A172 (cell line): Measurements from ENCODE around the gene CDH22. TPM values are rescaled to one million over a fixed set of nuclear protein-coding genes. Genes with fewer than 3 reads are reported as not detected.

Experiments
- DNase-seq: peaks from one replicate; pipeline ENCODE4 v3.0.0-alpha.2; 2015; ENCODE audit warnings: low spot score
- total RNA-seq: library from RNA; depleted of rRNA; stranded (reverse); fragments of >200 nt; shearing (Covaris generic); gene quantifications from 2 replicates; pipeline ENCODE4 v1.2.3, GENCODE V29; 2014

Gene CDH22
- total RNA-seq, 1 experiment from 2014 or later: not detected

DNA sequence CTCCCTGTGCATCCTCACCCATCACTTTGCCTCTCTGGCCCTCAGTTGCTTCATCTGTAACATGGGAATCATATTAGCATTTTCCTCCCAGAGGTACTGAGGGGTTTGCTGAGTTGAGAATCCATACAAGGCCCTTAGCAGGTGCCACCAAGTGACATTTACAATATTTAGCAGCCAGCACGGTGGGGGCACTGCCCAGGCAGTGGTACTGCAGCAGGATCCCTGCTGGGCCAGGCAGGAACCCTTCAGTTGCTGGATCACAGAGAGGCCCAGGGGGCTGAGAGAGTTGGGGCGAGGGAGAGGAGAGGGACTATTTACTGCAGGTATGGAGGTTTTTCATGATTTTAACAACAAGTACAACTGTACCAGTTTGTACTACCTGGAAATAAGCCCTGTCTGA, 65.9 kb downstream of the CDH22 start:
- no peak for DNase-seq

DNA sequence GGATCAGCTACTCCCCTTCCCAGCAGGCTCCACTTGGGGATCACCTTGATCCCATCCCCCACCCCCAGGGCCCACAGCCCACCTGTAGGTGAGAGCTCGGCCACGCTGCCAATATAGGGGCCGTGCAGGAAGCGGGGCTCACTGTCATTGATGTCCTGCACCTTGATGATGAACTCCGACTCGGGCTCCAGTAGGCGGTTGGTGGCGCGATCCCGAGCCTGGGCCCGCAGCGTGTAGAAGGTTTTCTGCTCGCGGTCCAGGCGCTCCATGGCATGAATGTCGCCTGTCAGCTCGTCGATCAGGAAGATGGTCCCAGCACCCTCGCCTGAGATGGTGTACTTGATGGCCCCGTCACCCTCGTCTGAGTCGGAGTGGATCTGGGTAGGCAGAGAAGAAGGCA, 67.4 kb downstream of the CDH22 start:
- DNase-seq: no peak

DNA sequence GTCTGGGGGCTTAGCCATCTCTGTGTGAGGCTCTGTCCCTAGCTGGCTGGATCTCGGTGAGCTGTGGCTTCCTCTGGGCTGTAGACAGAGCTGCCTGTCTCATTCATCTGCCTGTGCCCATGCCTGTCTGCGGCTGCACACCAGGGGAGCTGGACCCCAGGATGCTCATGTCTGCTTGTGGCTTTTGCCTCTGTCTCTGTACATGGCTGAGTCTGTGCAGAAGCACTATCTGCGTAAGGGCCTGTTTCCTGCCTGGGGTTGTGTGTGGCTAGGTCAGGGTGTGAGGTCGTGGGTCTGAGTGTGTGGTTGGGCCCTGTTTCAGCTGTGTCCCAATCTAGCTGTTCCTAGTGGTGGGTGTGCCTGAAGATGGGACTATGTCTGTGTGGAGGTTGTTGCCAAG, 68.2 kb downstream of the CDH22 start:
- no peak for DNase-seq

DNA sequence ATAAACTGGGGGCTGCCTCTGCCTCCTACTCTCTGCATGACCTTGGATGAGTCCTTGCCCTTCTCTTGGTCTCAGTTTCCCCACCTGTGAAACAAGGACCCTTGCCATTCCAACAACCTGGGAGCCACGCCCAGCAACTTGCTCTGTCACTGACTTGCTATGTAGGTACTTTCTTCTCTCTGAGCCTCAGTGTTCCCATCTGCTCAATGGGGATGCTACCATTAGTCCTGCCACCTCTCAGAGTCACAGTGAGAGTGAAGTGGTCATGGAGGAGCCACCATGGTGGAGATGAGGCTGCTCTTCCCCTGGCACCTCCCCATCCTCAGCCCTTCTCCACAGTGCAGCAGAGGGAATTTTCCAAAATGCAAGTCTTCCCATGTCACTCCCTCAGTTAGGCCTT, 70.6 kb downstream of the CDH22 start:
- no peak for DNase-seq

DNA sequence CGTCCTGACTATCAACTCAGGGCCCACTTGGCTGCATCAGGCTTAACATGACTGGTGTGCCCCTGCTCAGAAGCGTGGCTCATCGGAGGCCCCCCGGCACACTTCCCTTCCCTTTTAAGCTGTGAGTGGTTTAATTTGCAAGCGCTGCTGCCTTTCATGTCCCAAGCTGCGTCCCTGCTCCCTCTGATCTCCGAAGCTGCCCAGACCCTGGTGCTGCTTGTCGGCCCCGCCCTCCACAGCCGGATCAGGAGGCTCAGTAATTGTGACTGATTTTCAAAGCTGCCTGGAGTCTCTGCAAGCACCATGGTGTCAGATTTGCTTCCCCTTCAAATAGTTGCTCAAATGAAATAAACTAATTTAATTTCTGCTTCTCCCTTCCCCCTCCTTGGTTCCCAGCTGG, 71.1 kb downstream of the CDH22 start:
- DNase-seq: no peak

DNA sequence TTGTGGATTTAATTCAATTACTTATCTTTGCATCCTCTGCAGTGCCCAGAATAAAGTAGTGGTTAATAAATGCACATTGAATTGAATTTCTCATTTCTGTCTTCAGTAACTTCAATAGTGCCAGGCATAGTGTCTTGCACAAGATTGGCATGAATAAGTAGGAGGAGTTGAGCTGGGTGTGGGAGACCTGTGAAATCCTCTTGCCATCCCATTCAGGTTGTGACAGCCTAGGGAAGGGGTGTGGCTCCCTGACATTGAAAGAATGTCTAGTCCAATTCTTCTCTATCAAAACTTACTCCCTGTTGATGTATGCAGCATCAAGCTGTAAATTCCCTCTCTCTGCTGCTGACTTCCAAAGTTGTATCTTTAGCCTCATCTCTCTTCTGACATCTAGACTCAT, 73.2 kb downstream of the CDH22 start:
- no peak for DNase-seq

DNA sequence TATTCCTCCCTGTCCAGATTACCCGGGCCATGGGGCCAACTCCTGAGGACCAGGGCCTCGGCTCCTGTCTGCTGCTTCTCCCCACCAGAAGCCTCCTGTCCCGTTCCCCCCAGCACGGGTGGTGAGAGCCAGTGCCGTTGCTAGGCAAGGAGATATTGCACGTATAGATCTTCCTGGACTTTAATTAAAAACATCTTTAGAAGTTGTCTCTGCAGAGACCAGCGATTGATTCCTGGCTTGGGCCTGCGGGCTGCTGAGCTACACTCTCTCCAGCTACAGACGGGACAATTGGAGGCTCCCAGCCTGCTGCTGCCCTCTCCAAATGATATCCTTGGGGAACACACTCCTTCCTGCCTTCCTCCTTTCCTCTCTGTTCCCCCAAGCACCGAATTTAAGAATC, 74.6 kb downstream of the CDH22 start:
- DNase-seq: no peak

DNA sequence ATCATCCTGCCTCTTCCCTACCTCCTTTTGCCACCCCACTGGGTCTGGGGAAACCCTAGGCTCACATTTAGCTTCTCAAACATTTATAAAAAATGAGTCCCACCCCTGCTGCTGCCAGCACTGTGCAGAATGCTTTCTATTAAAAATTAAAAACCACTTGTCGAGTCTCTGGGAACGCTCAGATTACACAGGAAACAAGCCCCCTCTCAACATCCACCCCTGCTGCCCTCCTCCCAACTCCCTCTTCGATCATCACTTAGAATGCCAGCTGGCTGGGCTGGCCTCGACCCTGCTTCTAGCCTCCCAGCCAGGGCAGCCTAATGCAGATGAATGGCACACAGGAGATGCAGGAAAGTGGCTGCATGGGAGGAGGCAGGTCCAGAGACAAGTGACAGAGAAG, 75.8 kb downstream of the CDH22 start:
- DNase-seq: no peak

DNA sequence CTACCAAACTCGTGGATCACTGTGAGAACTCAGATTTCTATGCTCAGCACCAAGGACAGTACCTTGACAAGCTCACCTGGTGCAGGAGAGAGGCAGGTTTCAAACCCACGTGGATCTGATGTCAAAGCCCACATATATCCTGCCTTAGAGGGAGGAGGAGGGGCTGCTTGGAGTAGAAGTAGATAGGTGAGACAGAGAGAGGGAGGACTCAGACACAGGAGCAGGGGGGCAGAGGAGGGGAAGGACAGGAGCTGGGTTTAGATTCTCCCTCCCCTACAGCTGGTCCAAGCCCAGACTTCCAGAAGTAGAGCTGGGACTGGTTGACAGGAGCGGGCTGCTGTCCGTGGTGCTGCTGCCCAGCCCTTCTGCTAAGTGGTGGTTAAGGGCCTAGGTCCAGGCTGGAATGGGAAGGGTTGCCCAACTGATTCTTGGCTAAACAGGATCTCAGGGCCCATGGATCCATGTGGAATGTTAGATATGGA, 77.5 kb downstream of the CDH22 start:
- peak; percentile 53 for DNase-seq

DNA sequence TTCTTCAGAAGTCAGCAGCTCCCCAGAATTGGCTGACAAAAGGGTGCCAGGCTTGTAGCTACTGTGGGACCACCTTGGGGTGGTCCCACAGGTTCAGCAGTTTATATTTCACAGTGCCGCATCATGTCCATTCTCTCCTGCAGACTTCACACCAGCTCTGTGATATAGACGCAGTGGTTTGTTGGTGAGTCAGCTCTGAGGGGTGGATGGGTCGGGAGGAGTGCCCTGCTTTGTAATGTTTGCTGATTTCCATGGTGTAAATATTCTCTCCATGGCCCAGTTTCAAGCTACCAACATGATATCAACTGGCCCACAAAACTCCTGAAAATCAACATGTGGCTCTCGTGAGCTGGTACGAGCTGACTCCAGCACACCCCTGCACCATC, 78.2 kb downstream of the CDH22 start:
- DNase-seq: no peak

DNA sequence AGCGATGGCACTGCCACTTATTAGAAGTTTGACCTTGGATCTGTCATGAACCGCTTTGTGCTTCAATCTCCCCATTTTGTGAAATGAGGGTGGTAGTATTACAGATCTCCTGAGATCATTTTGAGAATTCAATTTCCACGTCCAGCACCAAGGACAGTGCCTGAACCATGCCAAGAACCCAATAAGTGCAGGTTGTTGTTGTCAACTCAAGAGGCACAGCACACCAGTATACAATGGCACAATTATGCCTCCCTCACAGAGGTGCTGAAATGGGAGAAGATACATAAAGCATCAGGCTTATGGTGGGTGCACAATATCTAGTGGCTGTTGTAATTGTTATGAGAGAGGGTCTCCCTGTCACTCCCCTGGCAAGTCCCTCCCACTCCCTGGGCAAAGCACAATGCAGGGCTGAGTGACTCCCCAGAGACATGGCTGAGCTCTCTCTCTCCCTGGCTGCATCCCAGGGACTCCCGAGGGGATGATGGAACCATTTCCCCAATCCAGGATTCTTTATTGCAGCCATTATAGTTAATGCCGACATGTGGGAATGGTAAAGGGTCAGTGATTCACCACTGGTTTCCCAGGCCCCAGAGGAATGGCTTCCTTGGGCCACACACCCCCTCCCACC, 78.7 kb downstream of the CDH22 start:
- DNase-seq: no peak

DNA sequence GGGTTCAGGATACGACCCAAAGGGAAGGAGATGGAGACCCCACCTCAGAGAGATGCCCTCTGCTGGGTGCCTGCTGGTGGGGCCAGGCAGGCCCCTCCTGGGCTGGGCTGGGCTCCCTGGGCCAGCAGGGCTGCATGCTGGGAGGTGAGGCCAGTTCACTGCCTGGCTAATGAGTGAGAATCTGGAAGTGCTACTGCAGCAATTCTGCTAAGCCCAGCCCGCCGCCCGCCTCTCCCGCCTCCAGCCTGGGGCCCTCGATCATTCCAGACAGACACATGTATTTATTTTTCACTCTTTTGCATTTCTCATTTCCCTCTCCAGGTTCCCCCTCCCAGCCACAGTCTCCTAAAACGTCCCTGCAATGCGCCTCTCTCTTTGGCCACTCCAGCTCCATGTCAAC, 79.6 kb downstream of the CDH22 start:
- DNase-seq: no peak

DNA sequence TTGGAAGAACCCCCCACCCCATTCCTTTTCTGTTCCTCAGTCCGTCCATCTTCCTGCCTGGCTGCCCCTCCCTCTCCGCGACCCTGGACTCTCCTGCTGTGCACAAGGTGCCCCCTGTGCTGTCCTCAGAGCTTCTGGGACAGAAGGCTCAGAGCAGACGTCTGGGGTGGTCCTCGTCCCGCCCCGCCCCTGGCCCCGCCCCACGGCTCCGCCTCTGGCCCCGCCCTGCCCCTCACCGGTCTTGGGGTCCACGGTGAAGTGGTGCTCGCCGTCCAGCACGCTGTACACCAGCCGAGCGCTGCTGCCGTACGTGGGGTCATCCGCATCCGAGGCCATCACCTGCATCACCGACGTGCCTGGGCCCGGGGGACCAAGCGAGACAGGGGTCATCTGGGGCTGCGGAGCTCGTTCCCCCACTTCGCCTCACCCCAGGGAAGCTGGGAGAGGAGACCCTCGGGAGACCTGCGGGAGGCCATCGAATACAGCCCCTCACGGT, 81.0 kb downstream of the CDH22 start:
- no peak for DNase-seq

DNA sequence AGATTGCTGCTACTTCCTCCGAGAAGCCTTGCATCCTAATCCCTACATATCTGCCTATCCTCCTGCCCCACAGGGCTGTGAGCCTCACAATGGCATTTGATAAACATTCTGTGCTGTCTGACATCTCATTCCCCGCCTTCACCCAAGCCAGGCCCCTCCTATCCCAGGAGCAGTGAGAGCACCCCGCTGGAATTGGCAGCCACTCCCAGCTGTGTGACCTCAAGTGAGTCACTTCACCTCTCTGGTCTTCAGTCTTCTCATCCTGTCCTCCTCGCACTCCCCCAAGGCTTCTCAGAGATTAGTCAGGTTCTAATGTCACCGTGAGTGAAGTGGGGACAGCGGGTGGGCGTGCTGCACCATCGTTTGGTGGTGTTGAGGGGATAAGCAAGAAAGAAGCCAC, 81.7 kb downstream of the CDH22 start:
- peak; percentile 82 for DNase-seq

DNA sequence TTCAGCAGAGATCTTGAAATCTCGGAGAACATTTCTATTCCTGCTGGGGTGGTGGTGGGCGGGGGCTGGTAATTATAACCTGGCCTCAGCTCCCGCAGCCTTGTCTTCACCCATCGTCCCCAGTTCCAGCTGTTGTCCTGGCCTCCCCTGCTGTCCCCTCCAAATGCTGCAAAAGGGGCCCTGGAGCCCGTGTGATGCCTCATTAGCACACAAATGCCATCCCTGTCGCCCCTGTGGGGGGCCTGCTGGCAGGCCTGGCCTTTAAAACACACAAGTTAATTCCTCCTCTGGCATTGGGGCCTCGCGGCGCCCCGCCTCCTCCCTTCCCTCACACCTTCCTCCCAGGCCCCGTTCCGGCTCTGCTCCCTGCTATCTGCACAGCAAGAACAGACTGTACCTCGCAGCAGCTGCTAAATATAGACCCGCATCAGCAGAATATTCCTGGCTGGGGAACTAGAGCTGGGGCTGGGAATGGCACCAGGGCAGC, 85.7 kb downstream of the CDH22 start:
- DNase-seq: no peak

DNA sequence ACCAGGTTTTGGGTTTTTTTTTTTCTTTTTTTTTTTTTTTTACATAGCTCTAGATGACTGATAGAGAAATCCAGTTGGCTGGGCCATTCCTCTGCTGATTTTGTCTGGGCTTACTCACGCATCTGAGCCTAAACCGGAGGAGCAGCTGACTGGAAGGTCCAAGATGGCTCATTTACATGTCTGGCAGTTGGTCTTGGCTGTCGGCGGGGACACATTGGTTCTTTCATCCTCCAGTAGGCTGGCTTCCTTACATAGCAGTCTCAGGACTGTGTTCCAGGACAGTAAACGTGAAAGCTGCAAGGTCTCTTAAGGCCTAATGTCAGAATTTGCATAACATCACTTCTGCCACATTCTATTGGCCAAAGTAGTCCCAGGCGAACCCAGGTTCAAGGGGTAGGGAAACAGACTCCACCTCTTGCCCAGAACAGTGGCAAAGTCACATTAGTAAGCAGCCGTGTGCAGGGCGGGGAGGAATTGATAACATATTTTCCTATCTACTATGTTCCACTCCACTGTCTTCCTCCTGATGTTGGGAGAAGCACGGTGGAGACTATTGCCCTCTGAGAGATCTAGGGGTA, 87.0 kb downstream of the CDH22 start:
- no peak for DNase-seq

DNA sequence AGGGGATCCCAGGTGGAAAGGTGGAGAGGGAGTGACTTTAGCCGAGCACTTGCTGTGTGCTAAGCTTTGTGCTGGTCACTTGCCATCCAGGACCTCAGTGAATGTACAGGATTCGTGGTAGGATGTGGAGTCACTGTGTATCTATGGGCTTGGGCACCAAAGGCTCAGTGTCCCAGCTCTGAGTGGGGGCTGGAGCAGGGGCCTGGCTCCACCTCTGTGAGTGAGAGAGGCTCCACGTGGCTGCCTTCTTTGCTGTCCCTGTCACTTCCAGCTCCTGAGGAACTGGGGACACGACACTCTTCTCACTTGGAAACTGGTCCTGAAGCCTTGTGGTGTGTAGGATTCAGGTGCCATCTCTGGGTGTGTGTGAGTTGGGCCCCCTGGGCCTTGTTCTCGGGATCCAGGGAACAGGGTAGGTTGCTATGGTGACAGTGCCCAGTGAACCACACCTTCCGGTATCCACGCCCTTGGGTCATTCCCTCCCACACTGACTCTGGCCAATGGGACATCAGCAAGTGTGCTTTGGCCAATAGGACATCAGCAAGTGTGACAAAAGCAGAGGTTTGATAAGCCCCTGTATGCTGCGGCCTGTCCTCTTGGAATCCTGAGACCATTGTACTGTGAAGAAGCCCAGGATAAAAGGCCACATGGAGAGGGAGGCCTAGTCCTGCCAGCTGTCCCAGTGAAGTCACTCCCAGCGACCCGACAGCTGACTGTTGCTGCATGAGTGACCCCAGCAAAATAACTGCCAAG, 87.7 kb downstream of the CDH22 start:
- DNase-seq: peak; percentile 64

DNA sequence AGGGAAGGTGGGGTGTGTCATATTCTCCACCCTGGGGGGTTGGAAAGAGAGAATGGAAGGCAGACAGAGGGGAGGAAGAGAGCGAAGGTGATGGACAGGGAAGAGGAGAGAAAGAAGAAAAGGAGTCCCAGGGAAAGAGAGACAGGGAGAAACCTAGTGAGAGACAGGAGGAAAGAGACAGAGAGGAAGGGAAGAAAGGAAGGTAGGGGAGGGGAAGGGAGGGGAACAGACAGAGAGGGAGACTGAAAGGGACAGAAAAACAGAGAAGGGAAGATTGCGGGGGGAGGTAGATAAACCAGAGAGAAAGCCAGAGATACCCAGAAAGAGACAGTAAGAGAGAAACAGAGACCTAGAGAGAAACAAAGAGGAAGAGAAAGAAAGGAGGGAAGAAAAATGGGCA, 88.4 kb downstream of the CDH22 start:
- no peak for DNase-seq

DNA sequence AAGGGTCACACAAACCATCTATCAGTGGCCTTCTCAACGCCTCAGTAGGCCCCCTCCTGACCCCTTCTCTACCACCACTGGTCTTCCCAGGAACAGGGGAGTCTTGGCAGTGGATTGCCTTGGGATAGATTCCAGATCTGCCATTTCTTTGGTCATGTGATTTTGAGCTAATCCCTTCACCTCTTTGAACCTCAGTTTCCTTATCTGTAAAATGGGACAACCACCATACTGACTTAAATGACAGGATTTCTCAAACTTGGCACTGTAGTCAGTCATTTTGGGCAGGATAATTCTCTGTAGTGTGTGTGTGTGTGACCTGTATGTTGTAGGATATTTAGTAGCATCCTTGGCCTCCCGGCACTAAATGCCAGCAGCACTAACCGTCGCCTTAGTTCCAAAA, 89.1 kb downstream of the CDH22 start:
- DNase-seq: no peak

DNA sequence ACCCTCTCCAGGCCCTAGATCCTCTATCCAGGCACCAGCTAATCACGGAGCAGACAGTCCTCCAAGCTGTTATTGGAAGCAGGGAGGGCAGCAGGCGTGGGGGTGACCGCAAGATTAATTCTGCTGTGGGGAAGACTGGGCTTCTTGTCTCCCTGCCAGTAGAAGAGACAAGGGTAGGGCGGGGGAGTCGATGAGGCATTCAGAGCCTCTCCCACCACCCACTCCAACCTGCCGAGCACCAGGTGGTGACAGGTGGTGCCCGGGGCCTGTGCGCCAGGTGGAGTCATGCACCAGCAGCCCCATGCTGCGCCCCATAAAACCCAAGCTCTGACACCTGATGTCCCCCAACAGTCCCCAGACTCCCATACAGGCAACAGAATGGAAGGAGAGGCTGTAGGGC, 89.6 kb downstream of the CDH22 start:
- DNase-seq: no peak

DNA sequence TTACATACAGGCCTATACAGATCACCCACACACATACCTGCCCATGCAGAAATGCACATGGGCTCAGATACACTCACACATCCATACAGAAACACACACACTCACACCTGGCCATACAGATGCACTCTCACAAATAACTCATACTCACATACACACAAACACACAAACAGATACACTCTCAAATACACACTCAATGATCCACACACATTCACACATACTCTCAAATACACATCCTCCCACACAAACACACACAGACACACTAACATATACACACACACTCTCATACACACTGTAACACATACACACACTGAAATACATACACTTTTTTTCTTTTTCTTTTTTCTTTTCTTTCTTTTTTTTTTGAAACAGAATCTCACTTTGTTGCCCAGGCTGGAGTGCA, 90.7 kb downstream of the CDH22 start:
- DNase-seq: no peak

DNA sequence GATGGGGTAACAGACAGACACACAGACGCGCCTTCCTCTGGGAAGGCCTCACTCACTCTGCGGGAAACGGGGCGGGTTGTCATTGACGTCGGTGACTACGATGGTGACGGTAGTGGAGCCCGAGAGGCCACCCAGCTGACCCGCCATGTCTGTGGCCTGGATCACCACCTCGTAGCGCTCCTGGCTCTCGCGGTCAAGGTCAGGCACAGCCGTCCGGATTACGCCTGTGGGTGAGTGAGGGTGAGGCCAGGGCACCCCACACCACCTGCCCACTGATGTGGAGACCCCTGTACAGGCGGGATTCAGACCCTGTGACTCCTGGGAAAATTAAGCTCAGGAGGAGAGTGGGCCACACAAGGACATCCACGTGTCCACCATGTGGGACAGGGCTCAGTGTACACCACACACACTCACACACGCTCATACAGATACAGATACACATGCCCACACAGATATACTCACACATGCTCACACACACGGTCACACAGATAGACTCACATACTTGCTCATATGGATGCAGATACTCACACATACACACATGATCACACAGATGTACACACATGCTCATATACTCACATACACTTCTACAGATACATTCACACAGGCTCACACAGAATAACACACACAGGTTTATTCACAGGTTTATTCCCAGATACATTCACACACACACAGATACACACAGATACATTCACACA, 91.4 kb downstream of the CDH22 start:
- no peak for DNase-seq
